Non-pigmented ciliary epithelial cell (primary cell): Measurements from ENCODE around the gene TMEM165.

Experiments
- DNase-seq: peaks from one replicate; pipeline ENCODE4 v3.0.0-alpha.2; 2010; ENCODE audit warnings: low read depth

The TMEM165 gene

DNA sequence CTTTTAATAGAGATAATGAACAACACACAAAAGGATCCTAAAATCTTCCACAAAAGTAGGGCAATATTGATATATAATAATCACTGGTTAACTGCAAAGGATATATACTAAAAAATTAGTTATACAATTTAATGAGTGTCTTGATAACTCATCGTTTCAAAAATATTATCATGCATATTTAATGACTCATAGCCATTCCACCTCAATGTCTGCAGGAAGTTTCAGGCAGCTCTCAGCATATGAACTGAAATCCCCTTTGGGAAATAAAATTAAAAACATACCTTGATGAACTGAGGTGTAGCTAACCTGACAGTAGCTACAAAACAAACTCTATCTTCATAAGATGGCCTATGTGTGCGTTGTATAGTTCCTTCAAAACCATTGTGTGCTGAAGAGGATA is 62.9 kb downstream of the TMEM165 start:
- no peak for DNase-seq

DNA sequence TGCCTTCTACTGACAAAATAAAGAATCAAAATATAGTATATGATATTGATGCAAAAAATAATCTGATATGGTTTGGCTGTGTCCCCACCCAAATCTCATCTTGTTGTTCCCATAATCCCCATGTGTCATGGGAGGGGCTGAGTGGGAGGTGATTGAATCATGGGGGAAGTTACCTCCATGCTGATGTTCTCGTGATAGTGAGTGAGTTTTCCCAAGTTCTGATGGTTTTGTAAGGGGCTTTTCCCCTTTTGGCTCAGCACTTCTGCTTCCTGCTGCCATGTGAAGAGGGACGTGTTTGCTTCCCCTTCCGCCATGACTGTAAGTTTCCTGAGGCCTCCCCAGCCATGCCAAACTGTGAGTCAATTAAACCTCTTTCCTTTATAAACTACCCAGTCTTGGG is 70.2 kb downstream of the TMEM165 start:
- DNase-seq, result no peak

GRCh38 chr4:55468724-55469123 is 73.0 kb downstream of the TMEM165 start:
- no peak for DNase-seq

- DNase-seq, result no peak
Observed at GRCh38 chr4:55469979-55470378, 74.2 kb downstream of the TMEM165 start.
